ENCODE results near the gene ZNF280D.

ZNF280D gene

DNA sequence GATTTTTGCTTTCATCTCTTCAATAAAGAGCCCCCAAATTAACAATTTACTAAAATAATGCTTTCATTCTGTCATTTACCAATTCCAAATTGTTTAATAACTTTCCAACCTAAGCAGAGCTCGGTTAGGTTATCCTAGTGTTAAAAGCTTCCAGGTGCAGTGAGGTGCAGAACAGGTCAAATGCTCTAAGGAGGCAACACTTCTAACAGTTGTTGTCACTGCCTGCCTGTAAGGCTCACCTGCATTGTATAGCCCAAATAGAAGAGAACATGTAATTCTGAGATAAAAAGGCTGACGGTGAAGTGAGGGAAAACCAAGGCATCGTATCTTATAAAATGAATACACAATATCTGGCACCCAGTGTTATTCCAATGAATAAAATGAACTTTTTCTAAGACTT is 9.1 kb downstream of the ZNF280D start:
- H3K4me2 ChIP-seq (ENCODE audit: low read length, poor library complexity, severe bottlenecking): no peak overlapping the region
- no peak overlapping the region for H3K23ac ChIP-seq (ENCODE audit: low read length in 2 of 2)
- no peaks in the 10 kb centered on the region for H3K27me3 ChIP-seq (ENCODE audit: control insufficient read depth in 1 of 2, insufficient read depth in 1 of 2, low read length in 2 of 2)
- no peak overlapping the region for H2AK5ac ChIP-seq (ENCODE audit: low read length, severe bottlenecking)
- H4K91ac ChIP-seq (ENCODE audit: low read length): no peak overlapping the region
- no peak overlapping the region for H4K8ac ChIP-seq (ENCODE audit: low read length)
- no peaks in the 10 kb centered on the region for H3K9me3 ChIP-seq (ENCODE audit: control insufficient read depth, low read length)
- H3K27ac ChIP-seq (ENCODE audit: low read length, poor library complexity, severe bottlenecking): no peak overlapping the region
- no peak overlapping the region for H2BK120ac ChIP-seq (ENCODE audit: low read depth, low read length)
- no peak overlapping the region for H3K4ac ChIP-seq (ENCODE audit: low read depth in 1 of 2, low read length in 2 of 2)
- no peak overlapping the region for H3K9ac ChIP-seq (ENCODE audit: low read length)
- no peak overlapping the region for H3K14ac ChIP-seq (ENCODE audit: low read length in 2 of 2)
- H3K18ac ChIP-seq (ENCODE audit: low read depth in 1 of 2, low read length in 2 of 2): no peak overlapping the region
- no peak for DNase-seq
- H3K4me3 ChIP-seq (ENCODE audit: insufficient read depth in 1 of 2, low read depth in 1 of 2, low read length in 2 of 2): no peak overlapping the region
- no peak overlapping the region for H2BK5ac ChIP-seq (ENCODE audit: low read depth, low read length, poor library complexity, severe bottlenecking)
- no peak overlapping the region for H2BK12ac ChIP-seq (ENCODE audit: low read length in 2 of 2)
- WGBS: 73% methylated on average over 1 of the region's 3 CpGs
- peaks cover 0 to 39% of the 10 kb centered on the region in 2 experiments for H3K36me3 ChIP-seq (ENCODE audit: control insufficient read depth in 1 of 2, insufficient read depth in 2 of 2, low read depth in 1 of 2, low read length in 2 of 2)
- no peaks in the 10 kb centered on the region for H3K4me1 ChIP-seq (ENCODE audit: control insufficient read depth, insufficient read depth, low read depth, low read length)
- H2AFZ ChIP-seq (ENCODE audit: low read depth, low read length): no peak overlapping the region
- peaks cover 5% of the 10 kb centered on the region for H3K79me1 ChIP-seq (replicated peaks; ENCODE audit: low read length, poor library complexity, severe bottlenecking)
- H2BK15ac ChIP-seq (ENCODE audit: low read depth, poor library complexity, severe bottlenecking): no peak overlapping the region

DNA sequence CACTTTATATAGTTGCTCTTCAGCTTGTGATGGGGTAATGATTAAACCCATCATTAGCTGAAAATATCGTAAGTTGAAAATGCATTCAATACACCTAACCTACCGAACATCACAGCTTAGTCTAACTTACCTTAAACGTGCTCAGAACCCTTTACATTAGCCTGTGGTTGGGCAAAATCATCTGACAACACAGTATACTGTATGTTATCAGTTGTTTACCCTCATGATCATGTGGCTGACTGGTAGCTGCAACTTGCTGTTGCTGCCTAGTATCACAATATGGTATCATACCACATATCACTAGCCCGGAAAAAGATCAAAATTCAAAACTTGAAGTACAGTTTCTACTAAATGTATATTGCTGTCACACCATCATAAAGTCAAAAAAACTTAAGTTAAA is 9.5 kb downstream of the ZNF280D start:
- no peak overlapping the region for H4K8ac ChIP-seq (ENCODE audit: low read length)
- DNase-seq: no peak
- peaks cover 5% of the 10 kb centered on the region for H3K79me1 ChIP-seq (replicated peaks; ENCODE audit: low read length, poor library complexity, severe bottlenecking)
- no peak overlapping the region for H3K18ac ChIP-seq (ENCODE audit: low read depth in 1 of 2, low read length in 2 of 2)
- peaks cover 0 to 37% of the 10 kb centered on the region in 2 experiments for H3K36me3 ChIP-seq (ENCODE audit: control insufficient read depth in 1 of 2, insufficient read depth in 2 of 2, low read depth in 1 of 2, low read length in 2 of 2)
- no peak overlapping the region for H3K4me3 ChIP-seq (ENCODE audit: insufficient read depth in 1 of 2, low read depth in 1 of 2, low read length in 2 of 2)
- no peak overlapping the region for H3K4ac ChIP-seq (ENCODE audit: low read depth in 1 of 2, low read length in 2 of 2)
- no peak overlapping the region for H2BK120ac ChIP-seq (ENCODE audit: low read depth, low read length)
- no peak overlapping the region for H2AFZ ChIP-seq (ENCODE audit: low read depth, low read length)
- H2AK5ac ChIP-seq (ENCODE audit: low read length, severe bottlenecking): no peak overlapping the region
- WGBS: 93% methylated on average over 3 of the region's 4 CpGs
- H2BK12ac ChIP-seq (ENCODE audit: low read length in 2 of 2): no peak overlapping the region
- H3K14ac ChIP-seq (ENCODE audit: low read length in 2 of 2): no peak overlapping the region
- H4K91ac ChIP-seq (ENCODE audit: low read length): no peak overlapping the region
- no peaks in the 10 kb centered on the region for H3K4me1 ChIP-seq (ENCODE audit: control insufficient read depth, insufficient read depth, low read depth, low read length)
- H3K27ac ChIP-seq (ENCODE audit: low read length, poor library complexity, severe bottlenecking): no peak overlapping the region
- H3K4me2 ChIP-seq (ENCODE audit: low read length, poor library complexity, severe bottlenecking): no peak overlapping the region
- H2BK5ac ChIP-seq (ENCODE audit: low read depth, low read length, poor library complexity, severe bottlenecking): no peak overlapping the region
- H3K9ac ChIP-seq (ENCODE audit: low read length): no peak overlapping the region
- H3K23ac ChIP-seq (ENCODE audit: low read length in 2 of 2): no peak overlapping the region
- no peak overlapping the region for H2BK15ac ChIP-seq (ENCODE audit: low read depth, poor library complexity, severe bottlenecking)
- no peaks in the 10 kb centered on the region for H3K27me3 ChIP-seq (ENCODE audit: control insufficient read depth in 1 of 2, insufficient read depth in 1 of 2, low read length in 2 of 2)
- H3K9me3 ChIP-seq (ENCODE audit: control insufficient read depth, low read length): no peaks in the 10 kb centered on the region

DNA sequence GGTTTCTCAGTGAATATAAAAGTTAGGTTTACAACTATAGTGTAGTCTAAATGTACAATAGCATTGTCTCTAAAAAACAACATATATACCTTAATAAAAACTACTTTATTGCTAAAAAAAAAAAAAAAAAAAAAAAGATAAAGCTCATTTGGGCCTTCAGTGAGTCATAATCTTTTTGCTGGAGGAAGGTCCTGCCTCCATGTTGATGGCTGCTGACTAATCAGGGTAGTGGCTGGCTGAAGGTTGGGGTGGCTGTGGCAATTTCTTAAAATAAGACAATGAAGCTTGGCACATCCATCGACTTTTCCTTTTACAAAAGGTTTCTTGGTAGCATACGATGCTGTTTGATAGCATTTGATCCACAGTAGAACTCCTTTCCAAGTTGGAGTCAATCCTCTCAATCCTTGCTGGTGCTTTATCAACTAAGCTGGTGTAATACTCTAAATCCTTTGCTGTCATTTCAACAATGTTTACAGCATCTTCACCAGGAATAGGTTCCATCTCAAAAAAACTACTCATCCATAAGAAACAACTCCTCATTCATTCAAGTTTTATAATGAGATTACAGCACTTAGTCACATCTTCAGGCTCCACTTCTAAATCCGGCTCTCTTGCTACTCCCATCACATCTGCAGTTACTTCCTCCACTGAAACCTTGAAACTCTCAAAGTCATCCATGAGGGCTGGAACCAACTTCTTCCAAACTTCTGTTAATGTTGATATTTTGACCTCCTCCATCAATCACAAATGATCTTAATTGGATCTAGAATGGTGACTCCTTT is 13.3 kb downstream of the ZNF280D start:
- H2BK5ac ChIP-seq (ENCODE audit: low read depth, low read length, poor library complexity, severe bottlenecking): no peak overlapping the region
- H3K4me3 ChIP-seq (ENCODE audit: insufficient read depth in 1 of 2, low read depth in 1 of 2, low read length in 2 of 2): no peak overlapping the region
- no peak overlapping the region for H2AK5ac ChIP-seq (ENCODE audit: low read length, severe bottlenecking)
- H3K27me3 ChIP-seq (ENCODE audit: control insufficient read depth in 1 of 2, insufficient read depth in 1 of 2, low read length in 2 of 2): no peaks in the 10 kb centered on the region
- H2BK15ac ChIP-seq (ENCODE audit: low read depth, poor library complexity, severe bottlenecking): no peak overlapping the region
- no peak overlapping the region for H4K8ac ChIP-seq (ENCODE audit: low read length)
- peaks cover 0 to 21% of the 10 kb centered on the region in 2 experiments for H3K36me3 ChIP-seq (ENCODE audit: control insufficient read depth in 1 of 2, insufficient read depth in 2 of 2, low read depth in 1 of 2, low read length in 2 of 2)
- DNase-seq: no peak
- H3K27ac ChIP-seq (ENCODE audit: low read length, poor library complexity, severe bottlenecking): no peak overlapping the region
- H3K9ac ChIP-seq (ENCODE audit: low read length): no peak overlapping the region
- H4K91ac ChIP-seq (ENCODE audit: low read length): no peak overlapping the region
- H2AFZ ChIP-seq (ENCODE audit: low read depth, low read length): no peak overlapping the region
- H3K4ac ChIP-seq (ENCODE audit: low read depth in 1 of 2, low read length in 2 of 2): no peak overlapping the region
- H3K9me3 ChIP-seq (ENCODE audit: control insufficient read depth, low read length): no peaks in the 10 kb centered on the region
- no peak overlapping the region for H3K23ac ChIP-seq (ENCODE audit: low read length in 2 of 2)
- H3K4me2 ChIP-seq (ENCODE audit: low read length, poor library complexity, severe bottlenecking): no peak overlapping the region
- H2BK120ac ChIP-seq (ENCODE audit: low read depth, low read length): no peak overlapping the region
- no peaks in the 10 kb centered on the region for H3K4me1 ChIP-seq (ENCODE audit: control insufficient read depth, insufficient read depth, low read depth, low read length)
- H2BK12ac ChIP-seq (ENCODE audit: low read length in 2 of 2): no peak overlapping the region
- 97% methylated on average over 3 of the region's 3 CpGs for WGBS
- no peak overlapping the region for H3K14ac ChIP-seq (ENCODE audit: low read length in 2 of 2)
- no peak overlapping the region for H3K18ac ChIP-seq (ENCODE audit: low read depth in 1 of 2, low read length in 2 of 2)
- peaks cover 8% of the 10 kb centered on the region for H3K79me1 ChIP-seq (replicated peaks; ENCODE audit: low read length, poor library complexity, severe bottlenecking)

DNA sequence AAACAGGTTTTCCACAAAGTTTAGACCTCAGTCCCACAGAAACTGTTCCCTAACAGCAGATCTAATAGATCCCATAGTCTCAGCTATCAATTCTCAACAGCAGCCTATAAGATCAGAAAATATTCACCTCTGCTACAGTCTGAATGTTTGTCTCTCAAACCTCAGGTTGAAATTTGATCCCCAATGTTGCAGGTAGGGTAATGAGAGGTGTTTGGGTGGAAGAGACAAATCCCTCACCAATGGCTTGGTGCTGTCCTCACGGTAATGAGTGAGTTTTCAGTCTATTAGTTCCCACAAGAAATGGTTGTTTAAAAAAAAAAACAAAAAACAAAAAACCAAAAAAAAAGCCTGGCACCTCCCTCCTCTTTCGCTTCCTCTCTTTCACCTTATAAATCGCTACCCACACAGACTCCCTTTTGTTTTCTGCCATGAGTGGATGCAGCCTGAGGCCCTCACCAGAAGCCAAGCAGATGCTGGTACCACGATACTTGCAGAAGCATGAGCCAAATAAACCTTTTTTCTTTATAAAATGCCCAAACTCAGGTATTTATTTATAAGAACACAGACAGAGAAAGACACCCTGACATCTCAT is 14.2 kb downstream of the ZNF280D start:
- no peak overlapping the region for H3K4me3 ChIP-seq (ENCODE audit: insufficient read depth in 1 of 2, low read depth in 1 of 2, low read length in 2 of 2)
- H3K23ac ChIP-seq (ENCODE audit: low read length in 2 of 2): no peak overlapping the region
- H3K27ac ChIP-seq (ENCODE audit: low read length, poor library complexity, severe bottlenecking): no peak overlapping the region
- no peaks in the 10 kb centered on the region for H3K4me1 ChIP-seq (ENCODE audit: control insufficient read depth, insufficient read depth, low read depth, low read length)
- H2BK120ac ChIP-seq (ENCODE audit: low read depth, low read length): no peak overlapping the region
- no peak overlapping the region for H2AK5ac ChIP-seq (ENCODE audit: low read length, severe bottlenecking)
- no peak overlapping the region for H2BK5ac ChIP-seq (ENCODE audit: low read depth, low read length, poor library complexity, severe bottlenecking)
- no peak overlapping the region for H3K4me2 ChIP-seq (ENCODE audit: low read length, poor library complexity, severe bottlenecking)
- H4K8ac ChIP-seq (ENCODE audit: low read length): no peak overlapping the region
- DNase-seq: no peak
- H3K79me1 ChIP-seq (replicated peaks; ENCODE audit: low read length, poor library complexity, severe bottlenecking): peaks cover 6% of the 10 kb centered on the region
- no peak overlapping the region for H4K91ac ChIP-seq (ENCODE audit: low read length)
- no peak overlapping the region for H2AFZ ChIP-seq (ENCODE audit: low read depth, low read length)
- H3K36me3 ChIP-seq (ENCODE audit: control insufficient read depth in 1 of 2, insufficient read depth in 2 of 2, low read depth in 1 of 2, low read length in 2 of 2): peaks cover 0 to 13% of the 10 kb centered on the region in 2 experiments
- no peaks in the 10 kb centered on the region for H3K9me3 ChIP-seq (ENCODE audit: control insufficient read depth, low read length)
- no peak overlapping the region for H2BK15ac ChIP-seq (ENCODE audit: low read depth, poor library complexity, severe bottlenecking)
- no peaks in the 10 kb centered on the region for H3K27me3 ChIP-seq (ENCODE audit: control insufficient read depth in 1 of 2, insufficient read depth in 1 of 2, low read length in 2 of 2)
- WGBS: 94% methylated on average over 4 of the region's 4 CpGs
- H3K9ac ChIP-seq (ENCODE audit: low read length): no peak overlapping the region
- no peak overlapping the region for H2BK12ac ChIP-seq (ENCODE audit: low read length in 2 of 2)
- H3K4ac ChIP-seq (ENCODE audit: low read depth in 1 of 2, low read length in 2 of 2): no peak overlapping the region
- H3K14ac ChIP-seq (ENCODE audit: low read length in 2 of 2): no peak overlapping the region
- H3K18ac ChIP-seq (ENCODE audit: low read depth in 1 of 2, low read length in 2 of 2): no peak overlapping the region

All from mesenchymal stem cell (in vitro differentiated cells and primary cell).